ENCODE results near the gene FEV.

Gene FEV

GRCh38 chr2:218985021-218985324, at the start of gene FEV:
TSS of gene FEV (minus strand) at chr2:218985184. CDS start at chr2:218985075, 109 bp downstream.
- DNase-seq (ENCODE audit: low read depth in 2 of 3, low spot score in 2 of 3) = no peak

GRCh38 chr2:219032051-219032745, 47.2 kb upstream of the FEV start:
- no peak for DNase-seq (ENCODE audit: low read depth in 2 of 3, low spot score in 2 of 3)

- no peak for DNase-seq (ENCODE audit: low read depth in 2 of 3, low spot score in 2 of 3)
Observed at GRCh38 chr2:219031005-219031738, 46.2 kb upstream of the FEV start.

GRCh38 chr2:219030177-219030940, 45.4 kb upstream of the FEV start:
- no peak for DNase-seq (ENCODE audit: low read depth in 2 of 3, low spot score in 2 of 3)

- peak; percentile 49 to 63 (median 56) for DNase-seq (ENCODE audit: low read depth in 2 of 3, low spot score in 2 of 3)
Observed at GRCh38 chr2:219029829-219030165, 44.8 kb upstream of the FEV start.

GRCh38 chr2:219028996-219029828, 44.2 kb upstream of the FEV start:
- no peak for DNase-seq (ENCODE audit: low read depth in 2 of 3, low spot score in 2 of 3)

- DNase-seq (ENCODE audit: low read depth in 2 of 3, low spot score in 2 of 3) = no peak
Observed at GRCh38 chr2:219028141-219028540, 43.2 kb upstream of the FEV start.

- no peak for DNase-seq (ENCODE audit: low read depth in 2 of 3, low spot score in 2 of 3)
Observed at GRCh38 chr2:219027511-219028055, 42.6 kb upstream of the FEV start.

- no peak for DNase-seq (ENCODE audit: low read depth in 2 of 3, low spot score in 2 of 3)
Observed at GRCh38 chr2:219026946-219027345, 42.0 kb upstream of the FEV start.

GRCh38 chr2:219025637-219026585, 40.9 kb upstream of the FEV start:
- DNase-seq (ENCODE audit: low read depth in 2 of 3, low spot score in 2 of 3) = no peak

GRCh38 chr2:219024059-219024458, 39.1 kb upstream of the FEV start:
- DNase-seq (ENCODE audit: low read depth in 2 of 3, low spot score in 2 of 3) = no peak

GRCh38 chr2:219023045-219023605, 38.1 kb upstream of the FEV start:
- DNase-seq (ENCODE audit: low read depth in 2 of 3, low spot score in 2 of 3) = no peak

GRCh38 chr2:219022616-219023015, 37.6 kb upstream of the FEV start:
- DNase-seq (ENCODE audit: low read depth in 2 of 3, low spot score in 2 of 3) = no peak

GRCh38 chr2:219022041-219022440, 37.1 kb upstream of the FEV start:
- DNase-seq (ENCODE audit: low read depth in 2 of 3, low spot score in 2 of 3) = no peak

- no peak for DNase-seq (ENCODE audit: low read depth in 2 of 3, low spot score in 2 of 3)
Observed at GRCh38 chr2:219021591-219021990, 36.6 kb upstream of the FEV start.

GRCh38 chr2:219020604-219021365, 35.8 kb upstream of the FEV start:
- DNase-seq (ENCODE audit: low read depth in 2 of 3, low spot score in 2 of 3) = no peak

- DNase-seq (ENCODE audit: low read depth in 2 of 3, low spot score in 2 of 3) = no peak
Observed at GRCh38 chr2:219019436-219019835, 34.5 kb upstream of the FEV start.

- DNase-seq (ENCODE audit: low read depth in 2 of 3, low spot score in 2 of 3) = no peak
Observed at GRCh38 chr2:219018726-219019125, 33.7 kb upstream of the FEV start.

GRCh38 chr2:219018286-219018685, 33.3 kb upstream of the FEV start:
- no peak for DNase-seq (ENCODE audit: low read depth in 2 of 3, low spot score in 2 of 3)

All from activated CD8-positive, alpha-beta memory T cell treated with anti-CD3 and anti-CD28 coated beads for 48 hours (primary cell).